GM18870 (cell line): ENCODE data around the gene RSRC1.
"Not testable (repeated sequence)": the region's sequence is repeated elsewhere in the genome, so short reads cannot be mapped to it uniquely, and the experiment has no call there.

Source experiments
- ATAC-seq: cut with Tn5 transposase; IDR thresholded peaks from one replicate; pipeline ENCODE4 v1.9.1; 2021; ENCODE audit warnings: moderate library complexity; ENCODE audit not compliant: unreplicated experiment

The RSRC1 gene

GRCh38 chr3:158122721-158123120 is 12.8 kb downstream of the RSRC1 start:
- not testable (repeated sequence) for ATAC-seq

- no peak for ATAC-seq
Measured at GRCh38 chr3:158127250-158128219, 17.6 kb downstream of the RSRC1 start.

DNA sequence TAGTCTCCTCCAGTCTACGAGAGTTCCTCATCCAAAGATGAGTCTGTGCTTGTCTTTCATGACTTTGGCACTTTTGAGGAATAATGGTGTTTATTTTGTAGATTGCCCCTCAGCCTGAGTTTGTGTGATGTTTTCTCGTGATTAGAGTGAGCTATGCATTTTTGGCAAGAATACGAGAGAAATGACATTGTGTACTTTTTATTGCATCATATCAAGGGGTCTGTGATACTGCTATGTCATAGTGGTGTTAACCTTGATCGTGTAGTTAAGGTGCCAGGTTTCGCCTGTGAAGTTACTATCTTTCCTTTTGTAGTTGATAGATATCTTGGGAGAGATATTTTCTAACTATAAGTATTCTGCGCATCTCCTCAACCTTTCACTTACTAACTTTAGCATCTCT is 18.9 kb downstream of the RSRC1 start:
- no peak for ATAC-seq

GRCh38 chr3:158134363-158134762 is 24.5 kb downstream of the RSRC1 start:
- ATAC-seq, result no peak

- ATAC-seq, result no peak
Measured at GRCh38 chr3:158140396-158140795, 30.5 kb downstream of the RSRC1 start.

- ATAC-seq, result no peak
Measured at GRCh38 chr3:158148218-158148617, 38.3 kb downstream of the RSRC1 start.

- peak; percentile 83 for ATAC-seq
Measured at GRCh38 chr3:158152186-158152585, 42.3 kb downstream of the RSRC1 start.

DNA sequence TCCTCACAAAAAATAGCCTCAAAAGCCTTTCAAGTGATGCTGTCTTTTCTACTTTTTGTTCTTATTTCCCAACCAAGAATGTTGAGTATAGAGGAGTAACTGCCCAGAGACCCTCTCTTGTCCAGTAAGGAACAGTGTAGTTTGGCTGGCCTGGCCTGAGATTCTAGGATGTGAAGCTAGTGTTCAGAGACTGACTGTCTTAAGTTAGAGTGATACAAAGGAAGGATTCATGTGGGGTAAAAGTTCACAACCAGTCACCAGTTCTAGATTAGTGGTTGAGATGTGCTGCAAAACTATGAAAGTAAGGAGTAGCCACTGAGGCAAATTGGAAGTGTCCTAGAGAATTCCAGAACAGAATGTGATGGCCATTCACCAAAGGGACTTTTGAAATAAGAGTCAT is 49.1 kb downstream of the RSRC1 start:
- no peak for ATAC-seq

DNA sequence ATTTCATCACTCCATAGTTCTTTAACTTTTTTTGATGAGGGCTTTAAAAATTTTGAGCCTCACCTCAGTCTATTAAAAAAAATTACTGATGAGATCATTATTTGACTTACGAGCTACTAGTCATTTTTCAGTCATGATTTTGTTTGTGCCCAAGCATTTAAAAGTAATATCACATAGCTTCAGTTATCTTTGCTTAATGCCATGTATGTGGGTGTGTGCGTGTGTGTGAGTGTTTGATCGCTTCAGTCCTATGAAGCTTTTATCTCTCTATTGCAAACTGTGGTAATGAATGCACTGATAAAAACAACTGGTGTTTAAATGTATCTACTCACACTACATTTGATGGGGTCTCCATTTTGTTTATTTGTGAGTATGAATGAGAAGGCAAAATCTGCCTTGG is 49.8 kb downstream of the RSRC1 start:
- ATAC-seq, result no peak

DNA sequence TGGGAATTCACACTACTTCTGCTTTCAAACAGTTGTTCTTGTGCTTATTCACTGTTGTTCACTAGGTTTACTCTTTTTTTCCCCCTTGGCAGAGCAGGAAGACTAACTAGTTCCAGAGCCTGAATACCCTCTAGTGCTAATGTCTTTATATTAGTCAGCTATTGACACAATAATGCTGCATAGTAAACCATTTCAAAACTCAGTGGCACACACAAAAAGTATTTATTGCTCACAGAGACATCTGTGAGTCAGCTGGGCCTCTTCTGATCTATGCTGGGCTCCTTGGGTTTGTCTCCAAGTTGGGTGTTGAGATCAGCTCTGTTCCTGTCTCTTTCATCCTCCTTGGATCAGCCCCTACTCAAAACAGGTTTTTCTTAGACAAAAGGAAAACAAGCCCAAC is 51.1 kb downstream of the RSRC1 start:
- ATAC-seq, result no peak

GRCh38 chr3:158165141-158165655 is 55.3 kb downstream of the RSRC1 start:
- ATAC-seq, result no peak

- no peak for ATAC-seq
Measured at GRCh38 chr3:158165730-158166129, 55.8 kb downstream of the RSRC1 start.

- no peak for ATAC-seq
Measured at GRCh38 chr3:158166223-158166622, 56.3 kb downstream of the RSRC1 start.

- ATAC-seq, result no peak
Measured at GRCh38 chr3:158167737-158168557, 58.1 kb downstream of the RSRC1 start.

DNA sequence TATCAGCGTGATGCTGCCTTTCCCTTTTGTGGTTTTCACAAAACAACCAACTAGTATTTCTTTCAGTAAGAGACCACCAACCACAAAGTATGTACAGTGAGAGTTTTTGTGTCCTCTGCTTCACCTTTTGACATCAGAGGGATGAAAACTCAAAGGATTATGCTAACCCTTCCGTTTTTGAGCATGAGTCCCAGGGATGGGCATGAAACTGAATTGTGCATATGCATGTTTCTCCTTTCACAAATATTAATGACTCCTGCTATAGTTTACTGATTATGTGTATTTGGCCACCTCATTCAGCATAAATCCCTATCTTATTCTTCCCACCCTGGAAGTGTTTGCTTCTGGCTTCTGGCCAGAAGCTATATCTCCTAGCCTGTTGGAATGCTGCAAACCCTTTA is 59.2 kb downstream of the RSRC1 start:
- no peak for ATAC-seq

GRCh38 chr3:158181096-158181495 is 71.2 kb downstream of the RSRC1 start:
- no peak for ATAC-seq

GRCh38 chr3:158185711-158186110 is 75.8 kb downstream of the RSRC1 start:
- ATAC-seq, result no peak

DNA sequence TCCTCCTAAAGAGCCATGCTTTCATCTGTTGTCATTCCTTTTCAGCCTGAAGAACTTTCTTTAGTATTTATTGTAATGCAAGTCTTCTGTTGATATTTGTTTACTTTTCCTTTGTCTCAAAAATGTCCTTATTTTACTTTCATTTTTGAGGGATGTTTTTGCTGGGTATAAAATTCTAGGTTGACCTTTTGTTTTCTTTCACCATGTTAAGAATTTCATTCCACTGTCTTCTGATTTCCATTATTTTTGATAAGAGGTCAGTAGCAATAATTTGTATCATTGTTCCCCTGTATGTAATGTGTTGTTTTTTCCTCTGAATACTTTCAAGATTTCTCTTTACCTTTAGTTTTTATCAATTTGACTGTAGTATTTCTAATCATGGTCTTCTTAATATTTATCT is 91.1 kb downstream of the RSRC1 start:
- ATAC-seq, result no peak

- no peak for ATAC-seq
Measured at GRCh38 chr3:158205324-158205723, 95.4 kb downstream of the RSRC1 start.

- peak; percentile 72 for ATAC-seq
Measured at GRCh38 chr3:158205994-158206393, 96.1 kb downstream of the RSRC1 start.

DNA sequence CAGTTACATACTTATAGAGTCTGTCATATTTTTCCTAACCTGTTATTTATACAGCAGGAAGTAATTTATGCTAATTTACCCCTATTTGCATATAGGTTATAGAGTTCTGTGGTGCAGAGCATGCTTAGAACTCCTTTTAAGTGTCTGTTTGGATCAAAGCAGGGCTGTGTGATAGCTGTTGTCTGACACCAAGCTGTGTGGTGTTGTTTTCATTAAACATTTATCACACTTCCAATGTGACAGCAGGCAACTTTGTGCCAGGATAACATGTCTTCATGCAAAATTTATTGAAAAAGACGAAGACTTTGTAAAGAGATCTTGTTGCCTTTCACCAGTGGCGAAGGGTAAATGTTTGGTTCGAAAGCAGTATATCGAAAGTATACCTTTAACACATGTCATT is 100.2 kb downstream of the RSRC1 start:
- no peak for ATAC-seq

DNA sequence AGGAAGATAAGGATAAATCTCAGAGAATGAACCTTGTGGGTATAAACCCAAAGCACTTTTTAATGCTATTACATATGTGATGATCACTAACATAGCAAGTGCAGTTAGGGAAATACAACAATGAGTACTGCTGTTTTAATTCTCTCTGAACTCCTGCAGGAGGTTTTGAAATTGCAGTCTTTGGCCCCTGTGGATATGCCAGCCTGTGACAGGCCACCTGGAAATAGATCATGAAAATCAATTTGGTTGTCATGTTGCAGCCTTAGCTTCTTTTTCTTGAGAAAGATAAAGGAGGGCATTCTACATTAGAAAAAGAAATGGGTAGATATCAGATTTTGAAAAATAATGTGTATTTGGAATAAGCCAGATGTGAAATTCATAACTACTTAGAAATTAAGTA is 103.6 kb downstream of the RSRC1 start:
- no peak for ATAC-seq
